Peyer's patch (tissue), 4 donors: Measurements from ENCODE around the gene CGB3.

Experiments
- POLR2A ChIP-seq, 2 donors: fragments of 450-650 bp; IDR thresholded peaks; one replicate each; pipeline ENCODE4 v1.5.1; 2017; ENCODE audit warnings: antibody characterized with exemption in 2 of 2, mild to moderate bottlenecking in 2 of 2, moderate library complexity in 2 of 2
- TF ChIP-seq, protein P1 (sequence below), 6 experiments: fragments of 450-650 bp in 4 of 6; fragments of 200-600 bp in 2 of 6; sonication (generic) in 1 of 6; IDR thresholded peaks; one replicate each; pipeline ENCODE4 v1.5.1; 2017 to 2019; ENCODE audit warnings: antibody characterized with exemption in 6 of 6, mild to moderate bottlenecking in 3 of 6, moderate library complexity in 1 of 6

DNA sequence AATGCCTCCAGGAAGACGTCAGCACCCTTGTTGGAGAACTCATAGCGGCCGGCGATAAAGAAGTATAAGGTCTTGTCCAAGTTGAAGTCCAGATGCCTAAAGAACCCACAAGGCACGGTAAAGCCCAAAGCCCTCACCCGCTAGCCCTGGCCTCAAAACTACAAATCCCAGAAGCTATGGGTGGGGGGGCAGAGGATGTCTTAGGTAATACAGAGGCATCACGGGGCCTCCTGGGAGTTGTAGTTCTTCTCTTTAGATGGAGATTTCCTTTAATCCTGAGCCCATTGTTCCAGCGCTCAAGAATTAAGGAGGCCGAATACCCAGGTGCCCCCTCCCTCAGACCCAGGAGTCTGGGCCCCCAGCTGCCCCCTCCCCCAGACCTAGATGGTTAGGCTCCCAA, 41.9 kb downstream of the CGB3 start:
- TF ChIP-seq POLR2A (IDR thresholded peaks at IDR 0.05), result no peak
- TF ChIP-seq, protein P1, sequence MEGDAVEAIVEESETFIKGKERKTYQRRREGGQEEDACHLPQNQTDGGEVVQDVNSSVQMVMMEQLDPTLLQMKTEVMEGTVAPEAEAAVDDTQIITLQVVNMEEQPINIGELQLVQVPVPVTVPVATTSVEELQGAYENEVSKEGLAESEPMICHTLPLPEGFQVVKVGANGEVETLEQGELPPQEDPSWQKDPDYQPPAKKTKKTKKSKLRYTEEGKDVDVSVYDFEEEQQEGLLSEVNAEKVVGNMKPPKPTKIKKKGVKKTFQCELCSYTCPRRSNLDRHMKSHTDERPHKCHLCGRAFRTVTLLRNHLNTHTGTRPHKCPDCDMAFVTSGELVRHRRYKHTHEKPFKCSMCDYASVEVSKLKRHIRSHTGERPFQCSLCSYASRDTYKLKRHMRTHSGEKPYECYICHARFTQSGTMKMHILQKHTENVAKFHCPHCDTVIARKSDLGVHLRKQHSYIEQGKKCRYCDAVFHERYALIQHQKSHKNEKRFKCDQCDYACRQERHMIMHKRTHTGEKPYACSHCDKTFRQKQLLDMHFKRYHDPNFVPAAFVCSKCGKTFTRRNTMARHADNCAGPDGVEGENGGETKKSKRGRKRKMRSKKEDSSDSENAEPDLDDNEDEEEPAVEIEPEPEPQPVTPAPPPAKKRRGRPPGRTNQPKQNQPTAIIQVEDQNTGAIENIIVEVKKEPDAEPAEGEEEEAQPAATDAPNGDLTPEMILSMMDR (IDR thresholded peaks at IDR 0.05), result no peak
